ENCODE data around the gene PTPN22.

PTPN22 gene

DNA sequence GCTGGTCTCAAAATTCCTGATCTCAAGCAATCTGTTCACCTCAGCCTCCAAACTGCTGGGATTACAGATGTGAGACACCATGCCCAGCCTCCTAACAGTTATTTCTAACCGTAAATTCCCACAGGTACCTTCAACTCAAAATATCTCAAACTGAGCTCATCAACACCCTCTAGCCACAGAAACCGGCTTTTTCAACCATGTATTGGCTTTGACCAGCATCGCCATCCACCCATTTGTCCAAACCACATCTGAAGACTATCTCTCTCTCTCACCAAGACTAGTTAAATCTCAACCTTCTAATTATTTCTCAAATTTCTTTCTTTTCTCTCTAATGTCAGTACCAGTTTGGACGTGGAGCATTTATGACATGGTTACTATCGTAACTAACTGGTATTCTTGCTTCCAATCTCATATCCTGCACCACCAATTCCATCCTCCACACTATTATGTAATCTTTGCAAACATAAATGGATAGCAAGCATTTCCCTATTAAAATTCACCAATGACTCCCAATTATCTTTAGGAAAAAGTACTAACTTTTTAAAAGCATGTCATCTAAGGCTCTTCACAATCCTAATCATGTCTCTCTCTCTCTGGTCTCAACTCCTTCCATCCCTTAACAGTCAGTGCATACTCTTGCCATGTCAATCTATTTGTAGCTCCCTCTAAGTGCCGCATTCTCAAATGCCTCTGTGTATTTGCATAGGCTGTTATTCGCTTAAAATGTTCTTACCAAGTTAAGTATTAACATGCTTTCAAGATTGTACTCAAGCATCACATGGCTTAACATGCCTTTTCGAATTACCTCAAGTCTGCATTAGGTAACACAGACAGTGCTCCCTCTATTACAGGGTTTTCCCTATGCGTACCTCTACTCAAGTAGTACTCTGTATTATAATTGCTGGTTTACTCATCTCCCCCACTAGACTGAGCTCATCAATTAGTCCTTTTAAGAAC, 77.4 kb downstream of the PTPN22 start:
- no peak for FAIRE-seq

DNA sequence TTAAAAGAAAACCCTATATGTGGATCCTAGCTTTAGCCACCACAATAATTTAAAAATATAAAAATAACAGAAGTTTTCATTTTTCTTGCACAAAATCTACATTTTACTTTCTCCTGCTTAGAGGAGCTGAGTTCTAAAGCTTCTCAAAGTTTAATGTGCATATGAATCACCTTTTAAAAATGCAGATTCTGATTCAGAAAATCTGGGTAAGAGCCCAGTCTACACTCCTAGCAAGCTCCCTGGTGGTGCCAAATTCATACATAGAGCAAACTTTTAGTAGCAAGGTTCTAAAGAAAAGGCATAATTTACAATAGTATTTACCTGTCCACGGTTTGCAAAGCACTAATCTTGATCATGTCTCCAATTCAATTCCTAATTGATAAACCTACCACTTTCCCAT, 78.5 kb downstream of the PTPN22 start:
- no peak for FAIRE-seq

DNA sequence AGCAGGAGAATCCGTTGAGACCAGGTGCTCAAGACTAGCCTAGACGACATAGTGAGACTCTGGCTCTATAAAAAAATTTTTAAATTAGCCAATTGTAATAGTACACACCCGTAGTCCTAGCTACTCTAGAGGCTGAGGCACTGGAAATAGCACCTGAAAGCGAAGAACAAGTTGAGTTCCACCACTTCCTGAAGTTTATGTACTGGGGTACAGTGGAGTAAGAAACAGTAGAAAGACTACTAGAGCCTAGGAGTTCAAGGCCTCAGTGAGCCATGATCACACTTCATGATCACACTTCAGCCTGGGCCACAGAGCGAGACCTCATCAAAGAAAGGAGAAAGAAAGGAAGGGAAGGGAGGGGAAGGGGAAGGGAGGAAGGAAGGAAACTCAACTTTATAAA, 79.0 kb downstream of the PTPN22 start:
- no peak for FAIRE-seq

DNA sequence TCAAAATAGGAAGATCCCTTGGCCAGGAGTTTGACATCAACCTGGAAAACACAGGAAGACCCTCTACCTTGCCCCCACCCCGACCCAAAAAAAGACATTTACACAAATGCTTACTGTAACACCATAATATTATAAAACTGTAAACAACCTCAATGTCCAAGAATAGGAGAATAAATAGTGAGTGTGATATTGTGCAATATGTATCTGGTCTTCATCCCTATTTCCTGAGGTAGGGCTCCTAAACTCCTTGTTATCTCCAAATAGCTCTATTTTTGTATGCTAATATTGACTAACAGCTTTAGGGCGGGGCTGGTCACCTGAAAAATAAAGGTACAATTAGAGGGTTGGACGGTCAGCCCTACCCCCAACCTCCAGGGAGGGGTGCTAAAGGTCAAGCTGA, 82.7 kb downstream of the PTPN22 start:
- no peak for FAIRE-seq

DNA sequence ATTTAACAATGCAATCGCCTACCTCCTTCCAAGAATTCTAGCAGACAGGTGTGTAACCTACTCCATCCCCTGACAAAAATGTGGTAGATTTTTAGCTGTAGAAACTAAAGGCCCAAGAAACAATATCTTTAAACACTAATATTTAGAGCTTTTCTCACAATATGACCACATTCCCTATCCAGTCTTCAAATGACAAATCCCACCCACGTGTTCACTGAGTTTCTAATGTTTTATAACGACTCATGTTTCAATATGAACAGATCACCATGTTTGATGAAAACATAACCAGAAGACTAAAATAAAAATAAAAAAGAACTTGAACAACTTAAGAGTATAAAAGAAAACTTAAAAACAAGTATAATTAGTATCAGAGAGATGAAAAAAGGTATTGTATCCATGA, 83.8 kb downstream of the PTPN22 start:
- no peak for FAIRE-seq

DNA sequence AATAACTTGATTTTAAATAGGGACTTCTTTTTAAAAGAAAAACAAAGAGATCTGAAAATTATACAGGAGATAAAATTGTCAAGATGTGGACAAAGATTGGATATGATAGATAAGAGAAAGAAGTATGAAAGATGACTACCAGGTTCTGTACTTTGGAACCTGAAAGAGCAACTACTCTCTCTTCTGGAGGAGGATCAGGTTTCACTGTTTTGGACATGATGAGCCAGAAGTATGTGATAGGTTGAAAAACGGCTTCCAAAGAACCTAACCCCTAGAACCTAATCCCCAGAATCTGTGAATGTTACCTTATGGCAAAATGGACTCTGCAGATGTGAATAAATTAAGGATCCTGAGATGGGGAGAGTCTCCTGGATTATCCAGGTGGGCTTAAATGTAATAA, 85.4 kb downstream of the PTPN22 start:
- FAIRE-seq = no peak

DNA sequence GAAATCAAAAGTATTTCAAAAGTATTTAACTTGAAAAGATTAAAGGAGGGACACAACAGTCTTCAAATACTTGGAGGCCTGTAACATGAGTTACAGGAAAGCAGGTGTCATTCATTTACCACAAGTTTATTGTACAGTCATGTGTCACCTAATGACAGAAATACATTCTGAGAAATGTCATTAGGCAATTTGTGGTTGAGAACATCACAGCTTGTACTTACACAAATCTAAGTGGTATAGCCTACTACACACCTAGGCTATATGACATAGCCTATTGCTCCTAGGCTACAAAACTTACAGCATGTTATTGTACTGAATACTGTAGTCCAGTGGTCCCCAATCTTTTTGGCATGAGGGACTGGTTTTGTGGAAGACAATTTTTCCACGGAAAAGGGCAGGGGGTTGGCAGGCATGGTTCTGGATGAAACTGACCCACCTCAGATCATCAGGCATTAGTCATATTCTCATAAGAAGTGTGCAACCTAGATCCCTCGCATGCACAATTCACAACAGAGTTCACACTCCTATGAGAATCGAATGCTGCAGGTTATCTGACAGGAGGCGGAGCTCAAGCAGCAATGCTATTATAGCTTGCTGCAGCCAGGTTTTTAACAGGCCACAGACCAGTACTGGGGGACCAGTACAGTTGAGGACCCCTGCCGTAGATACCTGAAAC, 87.3 kb downstream of the PTPN22 start:
- no peak for FAIRE-seq

DNA sequence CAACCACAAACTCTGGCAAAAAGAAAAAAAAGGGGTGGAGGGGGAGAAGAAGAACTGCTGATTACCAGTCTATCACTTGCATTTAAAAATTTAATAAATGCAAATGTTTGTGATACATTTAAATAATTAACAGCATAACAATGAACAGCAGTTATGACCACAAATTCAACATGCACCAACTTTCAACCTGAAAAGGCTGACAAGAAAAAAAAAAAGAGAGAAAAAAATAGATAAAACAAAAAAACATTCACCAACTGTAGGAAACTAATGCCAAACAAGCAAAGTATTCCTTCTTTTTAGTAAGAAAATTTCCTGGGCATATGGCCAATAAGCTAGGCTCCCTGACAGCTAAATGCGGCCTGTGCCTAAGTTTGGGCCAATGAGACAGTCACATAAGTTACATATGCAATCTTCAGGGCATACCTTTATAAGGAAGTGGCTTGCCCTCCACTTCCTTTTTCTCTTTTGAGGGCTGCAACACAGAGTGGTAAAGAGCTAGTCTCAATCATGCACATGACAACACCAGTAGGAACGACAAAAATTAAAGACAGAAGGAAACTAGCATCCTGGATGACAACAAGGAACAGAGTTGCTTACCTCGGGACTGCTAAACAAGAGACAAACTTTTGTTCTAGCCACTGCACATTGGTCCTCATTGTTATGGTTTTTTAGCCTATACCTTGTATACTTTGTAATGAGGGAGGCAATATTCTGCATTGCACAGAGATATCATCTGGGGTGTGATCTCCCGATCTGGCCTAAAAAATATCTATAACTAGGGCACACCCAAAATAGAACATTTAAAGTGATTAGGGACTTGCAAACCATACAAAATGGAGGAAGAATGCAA, 88.0 kb downstream of the PTPN22 start:
- FAIRE-seq = no peak

DNA sequence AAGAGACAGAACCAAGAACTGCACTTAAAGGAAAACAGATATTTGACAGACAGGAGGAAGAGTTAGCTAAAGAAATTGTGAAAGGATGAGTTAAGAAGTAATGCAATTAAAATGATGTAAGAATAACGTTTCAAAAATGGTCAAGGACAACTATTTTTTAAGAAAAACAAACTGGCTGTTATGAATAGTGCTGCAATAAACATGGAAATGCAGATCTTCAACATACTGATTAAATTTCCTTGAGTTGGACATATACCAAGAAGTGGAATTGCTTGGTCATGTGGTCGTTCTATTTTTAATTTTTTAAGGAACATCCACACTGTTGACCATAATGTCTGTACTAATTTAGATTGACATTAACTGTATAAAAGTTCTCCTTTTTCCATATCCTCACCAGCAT, 89.1 kb downstream of the PTPN22 start:
- FAIRE-seq = no peak

DNA sequence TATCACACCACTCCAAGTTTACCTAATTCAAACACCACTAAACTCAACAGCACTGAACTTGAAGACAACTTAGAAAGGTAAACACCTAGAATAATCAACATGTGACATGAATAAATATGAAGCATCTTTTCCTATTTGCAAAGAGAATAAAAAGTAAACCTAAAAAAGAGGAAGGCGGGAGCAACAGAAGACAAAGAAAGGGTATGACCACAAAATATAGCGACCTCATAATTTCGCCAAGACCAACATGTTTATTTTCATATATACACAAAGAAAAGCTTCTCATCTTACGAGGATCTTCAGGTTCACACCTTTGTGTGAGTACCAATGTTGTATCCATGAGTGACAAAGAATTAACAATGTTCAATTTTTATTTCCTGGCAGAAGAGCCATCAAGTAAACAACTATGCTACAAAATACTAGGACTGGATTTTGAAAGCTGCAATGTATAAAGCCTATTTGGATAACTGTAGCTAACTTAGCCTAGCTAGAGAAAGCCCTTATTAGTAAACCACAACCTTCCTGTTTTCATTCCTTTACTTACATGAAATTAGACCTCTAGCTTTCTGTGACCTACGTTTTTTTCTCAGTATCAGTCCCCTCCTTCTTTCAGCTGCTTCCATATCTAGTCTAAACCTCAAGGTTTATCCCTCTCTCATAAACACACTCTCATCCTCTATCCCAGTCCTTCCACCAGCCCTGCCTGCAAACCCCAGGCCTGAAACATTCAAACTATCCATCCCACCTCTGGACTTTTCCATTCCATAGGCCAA, 91.0 kb downstream of the PTPN22 start:
- FAIRE-seq = no peak

DNA sequence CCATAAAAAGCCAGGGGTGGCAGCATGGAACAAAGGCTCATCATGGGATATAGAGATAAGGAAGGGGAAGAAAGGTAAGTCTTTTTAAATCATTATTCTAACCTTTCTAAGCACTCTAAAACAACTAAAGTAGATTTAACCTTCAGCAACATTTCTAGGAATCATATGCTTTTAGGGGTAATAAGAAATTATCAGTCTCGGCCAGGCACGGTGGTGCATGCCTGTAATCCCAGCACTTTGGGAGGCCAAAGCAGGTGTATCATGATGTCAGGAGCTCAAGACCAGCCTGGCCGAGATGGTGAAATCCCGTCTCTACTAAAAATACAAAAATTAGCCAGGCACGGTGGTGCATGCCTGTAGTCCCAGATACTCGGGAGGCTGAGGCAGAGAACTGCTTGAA, 92.0 kb downstream of the PTPN22 start:
- FAIRE-seq = no peak

DNA sequence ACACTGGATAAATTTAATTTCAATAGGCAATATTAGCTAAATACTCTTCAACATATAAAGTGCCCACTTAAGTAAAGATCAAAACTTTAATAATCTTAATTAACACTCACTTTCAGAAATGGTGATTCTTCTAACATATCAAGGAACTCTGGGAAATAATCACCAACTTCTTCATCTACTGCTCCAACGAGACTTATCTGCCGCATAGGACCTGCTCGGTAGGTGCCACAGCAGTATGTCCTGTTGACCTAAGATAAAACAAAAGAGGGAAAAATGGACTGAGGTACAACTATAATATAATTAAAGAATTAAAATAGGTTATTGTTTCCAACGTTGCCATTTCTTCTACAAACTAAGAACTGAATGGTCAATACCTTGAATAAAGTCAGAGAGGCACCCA, 94.0 kb downstream of the PTPN22 start:
- no peak for FAIRE-seq

DNA sequence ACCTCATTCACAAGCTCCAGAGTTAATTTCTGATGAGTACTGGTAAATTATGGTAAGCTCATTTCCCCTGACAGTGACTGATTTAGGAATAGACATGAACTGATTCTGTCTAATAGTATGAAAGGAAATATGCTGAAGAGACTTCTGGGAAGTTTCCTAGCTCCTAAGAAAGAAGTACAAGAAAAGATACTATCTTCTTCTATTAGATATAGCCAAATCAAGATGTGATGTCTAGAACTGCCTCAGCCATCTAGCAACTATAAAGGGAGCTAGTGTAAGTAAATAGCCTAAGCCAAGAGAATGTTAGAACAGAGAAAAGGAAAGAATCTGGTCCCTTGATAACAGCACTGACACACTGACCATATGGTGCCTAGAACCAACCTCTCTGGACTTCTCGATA, 101.5 kb downstream of the PTPN22 start:
- no peak for FAIRE-seq

DNA sequence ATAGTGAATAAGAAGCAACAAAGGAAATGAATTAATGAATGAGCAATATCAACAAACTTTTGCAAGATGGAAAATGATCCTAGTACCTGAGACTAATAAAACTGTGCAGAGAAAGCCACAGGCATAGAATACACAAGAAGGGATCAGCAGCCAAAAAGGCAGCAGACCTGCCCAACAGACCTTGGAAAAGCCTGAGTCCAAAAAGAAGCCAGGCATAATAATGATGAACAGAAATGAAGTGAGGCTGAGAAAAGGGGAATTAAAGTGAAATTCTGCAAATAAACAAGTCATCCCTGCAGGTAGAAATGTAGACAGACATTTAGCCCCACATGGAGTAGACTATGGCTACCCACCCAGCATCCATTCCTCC, 101.9 kb downstream of the PTPN22 start:
- no peak for FAIRE-seq

DNA sequence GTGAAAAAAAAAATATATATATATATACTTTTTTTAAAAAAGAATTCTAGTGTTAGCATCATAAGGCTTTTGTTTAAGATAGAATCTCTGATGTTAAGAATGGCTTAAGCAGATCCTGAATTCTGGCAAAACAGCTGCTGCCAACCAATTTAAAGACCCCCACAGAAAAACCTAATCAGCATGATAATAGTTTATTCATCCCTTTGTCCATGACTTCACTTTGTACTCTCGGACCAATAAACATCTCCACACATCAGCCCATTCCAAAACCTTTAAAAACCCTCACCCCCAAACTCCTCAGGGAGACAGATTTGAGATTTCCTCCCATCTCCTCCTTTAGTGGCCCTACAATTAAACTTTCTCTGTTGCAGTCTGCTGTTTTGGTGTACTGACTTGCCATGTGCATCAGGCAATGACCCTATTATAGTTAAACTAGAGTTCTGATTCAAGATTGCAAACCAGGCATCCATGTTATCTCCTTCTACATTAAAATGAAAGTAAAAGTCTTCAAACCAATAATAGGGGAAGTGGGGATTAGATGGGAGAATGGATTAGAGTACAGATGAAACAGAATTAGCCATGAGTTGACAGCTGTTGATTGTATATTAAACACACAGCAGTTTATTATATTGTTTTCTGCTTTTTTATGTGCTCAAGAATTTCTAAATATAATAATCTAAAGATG, 102.5 kb downstream of the PTPN22 start:
- no peak for FAIRE-seq

DNA sequence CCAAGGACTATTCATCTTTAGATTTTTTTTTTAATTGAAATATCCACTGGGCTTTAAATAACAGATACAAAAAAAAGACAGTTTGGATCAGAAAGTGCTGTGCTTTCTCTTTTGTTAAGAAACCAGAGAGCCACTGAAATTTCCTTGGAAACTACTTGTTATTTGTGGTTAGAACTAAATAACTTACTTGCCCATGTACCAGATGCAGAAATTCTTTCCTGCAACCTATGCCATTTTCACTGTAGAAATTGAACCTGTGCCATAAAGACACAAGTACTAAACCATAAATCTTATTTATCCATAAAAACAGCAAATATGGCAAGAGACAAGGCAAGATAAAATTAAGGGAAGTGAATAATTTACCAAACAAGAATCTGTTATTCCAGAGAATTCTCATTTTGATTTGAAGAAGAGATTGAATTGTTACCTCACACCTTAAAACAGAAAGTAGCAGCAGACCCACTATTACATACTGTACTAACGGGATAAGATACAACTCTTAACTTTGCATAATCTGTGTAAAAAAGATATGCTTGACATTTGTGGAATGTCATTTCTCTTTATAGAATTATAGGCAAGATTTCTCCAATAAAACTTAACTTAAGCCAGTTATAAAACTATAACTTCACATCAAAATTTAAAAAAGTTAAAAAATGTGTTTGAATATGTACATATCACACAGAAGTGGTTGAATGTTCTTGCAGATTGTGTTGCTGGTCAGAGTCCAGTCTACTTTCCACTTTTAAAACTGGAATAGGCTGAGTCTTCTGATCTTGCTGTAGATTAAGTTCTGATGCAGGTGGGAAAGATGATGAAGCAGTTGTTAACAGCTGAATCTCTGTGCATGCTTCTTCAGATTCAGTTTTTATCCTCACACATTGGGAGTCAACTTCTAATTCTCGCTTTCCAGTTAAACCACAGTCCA, 105.9 kb downstream of the PTPN22 start:
- FAIRE-seq = no peak
